Body of pancreas (tissue), 4 donors: ENCODE results near the gene UTRN.

ENCODE experiments used
- POLR2A ChIP-seq, 3 donors: fragments of 450-650 bp; IDR thresholded peaks; one replicate each; pipeline ENCODE4 v1.6.1; 2016; ENCODE audit warnings: antibody characterized with exemption in 3 of 3, mild to moderate bottlenecking in 2 of 3
- TF ChIP-seq, protein P1 (sequence below), 7 experiments: fragments of 450-650 bp in 4 of 7; fragments of 200-600 bp in 3 of 7; sonication (generic) in 3 of 7; IDR thresholded peaks; one replicate each; pipeline ENCODE4 v1.5.1; 2016 to 2019; ENCODE audit warnings: antibody characterized with exemption in 7 of 7

DNA sequence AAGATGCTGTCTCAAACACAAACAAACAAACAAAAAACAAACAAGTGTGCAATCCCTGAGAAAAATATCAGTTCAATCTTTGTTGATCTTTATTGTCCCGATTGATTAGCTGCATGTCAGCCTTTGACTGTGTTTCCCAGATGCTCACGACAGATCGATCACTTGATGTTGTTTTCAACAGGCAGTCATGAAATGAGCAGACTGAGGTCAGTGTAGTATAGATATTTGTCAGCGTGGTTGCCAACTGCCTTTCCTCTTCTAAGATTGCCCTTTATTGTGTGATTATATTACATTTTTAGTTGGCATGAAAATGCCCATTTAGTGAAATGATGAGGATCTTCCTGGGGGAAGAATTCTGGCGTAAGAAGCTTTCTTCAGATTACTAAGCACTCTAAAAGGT, 25.6 kb downstream of the UTRN start:
- TF ChIP-seq, protein P1, sequence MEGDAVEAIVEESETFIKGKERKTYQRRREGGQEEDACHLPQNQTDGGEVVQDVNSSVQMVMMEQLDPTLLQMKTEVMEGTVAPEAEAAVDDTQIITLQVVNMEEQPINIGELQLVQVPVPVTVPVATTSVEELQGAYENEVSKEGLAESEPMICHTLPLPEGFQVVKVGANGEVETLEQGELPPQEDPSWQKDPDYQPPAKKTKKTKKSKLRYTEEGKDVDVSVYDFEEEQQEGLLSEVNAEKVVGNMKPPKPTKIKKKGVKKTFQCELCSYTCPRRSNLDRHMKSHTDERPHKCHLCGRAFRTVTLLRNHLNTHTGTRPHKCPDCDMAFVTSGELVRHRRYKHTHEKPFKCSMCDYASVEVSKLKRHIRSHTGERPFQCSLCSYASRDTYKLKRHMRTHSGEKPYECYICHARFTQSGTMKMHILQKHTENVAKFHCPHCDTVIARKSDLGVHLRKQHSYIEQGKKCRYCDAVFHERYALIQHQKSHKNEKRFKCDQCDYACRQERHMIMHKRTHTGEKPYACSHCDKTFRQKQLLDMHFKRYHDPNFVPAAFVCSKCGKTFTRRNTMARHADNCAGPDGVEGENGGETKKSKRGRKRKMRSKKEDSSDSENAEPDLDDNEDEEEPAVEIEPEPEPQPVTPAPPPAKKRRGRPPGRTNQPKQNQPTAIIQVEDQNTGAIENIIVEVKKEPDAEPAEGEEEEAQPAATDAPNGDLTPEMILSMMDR (IDR thresholded peaks at IDR 0.05), result no peak
- TF ChIP-seq POLR2A (IDR thresholded peaks at IDR 0.05), result no peak
